HG03439 (cell line): ENCODE measurements around the gene OCSTAMP.

Experiments used
- ATAC-seq: cut with Tn5 transposase; IDR thresholded peaks from one replicate; pipeline ENCODE4 v1.9.1; 2021; ENCODE audit warnings: mild to moderate bottlenecking, moderate library complexity; ENCODE audit not compliant: unreplicated experiment

Gene OCSTAMP

GRCh38 chr20:46520976-46521579 is 29.4 kb downstream of the OCSTAMP start:
- ATAC-seq, result no peak

DNA sequence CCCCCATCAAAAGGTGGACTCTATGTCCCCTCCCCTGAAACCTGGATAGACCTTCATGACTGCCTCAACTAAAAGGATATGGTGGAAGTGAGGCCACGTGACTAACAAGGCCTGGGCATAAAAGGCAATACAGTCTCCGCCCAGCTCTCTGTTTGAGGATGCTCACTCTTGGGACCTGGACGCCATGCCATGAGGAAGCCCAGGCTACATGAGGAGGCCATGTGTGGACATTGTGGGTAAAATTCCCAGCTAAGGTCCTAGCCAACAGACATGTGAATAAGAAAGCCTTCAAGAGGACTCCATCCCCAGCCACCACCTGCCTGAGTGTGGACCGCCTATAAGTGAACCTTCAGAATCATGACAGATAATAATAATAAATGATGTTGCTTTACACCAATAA is 29.9 kb downstream of the OCSTAMP start:
- no peak for ATAC-seq

- no peak for ATAC-seq
Observed at GRCh38 chr20:46519471-46520068, 30.9 kb downstream of the OCSTAMP start.

- no peak for ATAC-seq
Observed at GRCh38 chr20:46512943-46513844, 37.3 kb downstream of the OCSTAMP start, which contains the start of gene ZNF334. Gene ZNF334, minus strand, starts transcription at chr20:46513559. Its CDS starts 1,457 bp downstream, at chr20:46512102.

GRCh38 chr20:46509523-46509922 is 40.9 kb downstream of the OCSTAMP start:
- ATAC-seq, result no peak

- ATAC-seq, result no peak
Observed at GRCh38 chr20:46507760-46508407, 42.6 kb downstream of the OCSTAMP start.

DNA sequence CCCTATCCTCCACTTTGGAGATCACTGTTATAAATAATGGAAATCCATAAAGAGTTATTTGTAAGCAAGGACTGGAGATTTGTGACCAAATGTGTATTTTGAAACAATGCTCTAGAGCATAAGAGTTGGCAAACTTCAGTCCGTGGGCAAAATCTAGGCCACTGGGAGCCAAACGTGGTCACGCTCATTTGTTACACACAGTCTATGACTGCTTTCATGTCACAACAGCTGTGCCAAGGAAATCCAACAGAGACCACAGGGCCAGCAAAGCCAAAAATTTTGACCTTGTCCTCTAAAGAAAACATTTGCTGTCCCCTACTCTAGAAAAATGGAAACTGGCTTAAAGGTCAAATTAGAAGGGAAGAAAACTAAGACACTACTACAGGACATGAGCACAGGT is 44.9 kb downstream of the OCSTAMP start:
- no peak for ATAC-seq

DNA sequence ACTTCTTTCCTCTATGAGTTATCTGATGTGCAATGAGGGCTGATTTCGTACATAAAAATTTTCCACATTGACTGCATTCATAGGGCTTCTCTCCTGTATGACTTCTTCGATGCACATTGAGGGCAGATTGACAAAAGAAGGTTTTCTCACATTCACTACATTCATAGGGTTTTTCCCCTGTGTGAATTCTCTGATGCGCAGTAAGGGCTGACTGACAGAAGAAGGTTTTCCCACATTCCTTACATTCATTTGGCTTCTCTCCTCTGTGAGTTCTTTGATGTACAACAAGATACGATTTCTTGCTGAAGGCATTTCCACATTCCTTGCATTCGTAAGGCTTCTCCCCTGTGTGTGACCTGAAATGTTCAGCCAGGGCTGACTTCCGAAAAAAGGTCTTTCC is 48.5 kb downstream of the OCSTAMP start:
- no peak for ATAC-seq

DNA sequence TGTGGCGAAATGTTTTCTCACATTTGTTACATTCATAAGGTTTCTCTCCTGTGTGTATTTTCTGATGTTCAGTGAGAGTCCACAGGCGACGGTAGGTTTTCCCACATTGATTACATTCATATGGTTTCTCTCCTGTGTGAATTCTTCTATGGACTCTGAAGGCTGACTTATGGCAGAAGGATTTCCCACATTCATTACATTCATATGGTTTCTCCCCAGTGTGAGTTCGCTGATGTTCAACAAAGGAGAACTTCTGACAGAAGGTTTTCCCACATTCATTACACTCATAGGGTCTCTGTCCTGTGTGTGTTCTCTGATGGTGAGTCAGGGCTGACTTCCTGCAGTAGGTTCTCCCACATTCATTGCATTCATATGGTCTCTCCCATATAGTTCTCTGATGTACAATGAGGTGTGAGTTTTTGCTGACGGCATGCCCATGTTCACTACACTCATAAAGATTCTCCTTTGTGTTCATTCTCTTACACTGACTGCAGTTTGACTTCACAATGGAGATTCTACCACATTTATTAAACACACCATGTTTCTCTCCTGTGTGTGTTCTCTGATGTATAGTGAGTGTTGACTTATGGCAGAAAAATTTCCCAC is 49.0 kb downstream of the OCSTAMP start:
- no peak for ATAC-seq

DNA sequence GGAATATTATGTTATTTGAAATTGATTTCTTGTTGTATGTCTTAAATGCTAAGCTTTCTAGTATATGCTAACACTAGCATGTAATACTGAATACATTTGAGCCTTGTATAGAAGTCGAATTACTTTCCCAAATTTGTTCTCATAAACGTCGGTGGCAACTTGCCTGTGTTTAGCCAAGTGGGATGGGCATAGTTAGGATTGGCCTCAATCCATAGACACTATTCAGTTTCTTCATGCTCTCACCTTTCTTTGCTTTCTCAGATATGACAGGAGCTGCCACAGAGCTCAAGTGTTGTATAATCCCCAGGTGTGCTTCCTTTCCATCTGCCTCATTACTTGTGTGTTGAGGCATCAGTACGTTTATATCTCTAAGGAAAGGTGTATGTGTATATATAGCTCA is 56.4 kb downstream of the OCSTAMP start:
- no peak for ATAC-seq

DNA sequence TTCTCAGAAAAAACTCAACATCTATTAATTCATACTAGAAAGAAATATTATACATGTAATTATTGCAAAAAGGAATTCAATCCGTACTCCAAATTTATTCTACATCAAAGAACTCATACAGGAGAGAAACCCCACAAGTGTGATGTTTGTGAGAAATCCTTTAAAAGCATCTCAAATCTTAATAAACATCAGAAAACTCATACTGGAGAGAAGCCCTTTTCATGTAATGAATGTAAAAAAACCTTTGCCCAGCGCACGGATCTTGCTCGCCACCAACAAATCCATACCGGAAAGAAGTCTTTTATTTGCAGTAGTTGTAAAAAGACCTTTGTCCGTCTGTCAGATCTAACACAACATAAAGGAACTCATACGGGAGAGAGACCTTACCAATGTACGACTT is 59.1 kb downstream of the OCSTAMP start:
- ATAC-seq, result no peak
